Tibial artery (tissue), 4 donors: ENCODE data around the gene RUSC1.

ENCODE experiments used
- DNase-seq, 2 donors: peaks; one replicate each; pipeline ENCODE4 v3.0.0-alpha.2; 2019
- H3K27ac ChIP-seq, 2 donors: fragments of 200-600 bp; sonication (generic) in 1 of 2; 1 replicate in 1 of 2; 2 replicates in 1 of 2; pipeline ENCODE4 v1.5.1; 2018 to 2019; ENCODE audit warnings: mild to moderate bottlenecking in 1 of 2
- H3K27me3 ChIP-seq, 2 donors: fragments of 200-600 bp; sonication (generic) in 1 of 2; one replicate each; pipeline versions ENCODE4 v1.5.1 to v1.6.0; 2016 to 2019
- H3K36me3 ChIP-seq, 3 donors: fragments of 200-600 bp; sonication (generic) in 2 of 3; one replicate each; pipeline ENCODE4 v1.5.1; 2016 to 2019; ENCODE audit warnings: mild to moderate bottlenecking in 2 of 3
- H3K4me1 ChIP-seq, 4 donors: fragments of 200-600 bp; sonication (generic) in 2 of 4; 1 replicate in 3 of 4; 2 replicates in 1 of 4; pipeline ENCODE4 v1.5.1; 2016 to 2019
- H3K4me3 ChIP-seq, 2 donors: fragments of 200-600 bp; sonication (generic) in 1 of 2; 1 replicate in 1 of 2; 2 replicates in 1 of 2; pipeline ENCODE4 v1.5.1; 2018 to 2019; ENCODE audit warnings: mild to moderate bottlenecking in 2 of 2
- H3K9me3 ChIP-seq, 3 donors: fragments of 200-600 bp; sonication (generic) in 1 of 3; one replicate each; pipeline ENCODE4 v1.5.1; 2016 to 2019
- CTCF ChIP-seq, 2 experiments: fragments of 200-600 bp in 1 of 2; fragments of 450-650 bp in 1 of 2; IDR thresholded peaks; one replicate each; pipeline ENCODE4 v1.5.1; 2017 to 2019; ENCODE audit warnings: antibody characterized with exemption in 2 of 2, mild to moderate bottlenecking in 1 of 2, moderate library complexity in 1 of 2
- intact Hi-C: fragments of 100-400 bp; cut with DNase I; formaldehyde crosslinking; loops from one replicate; pipeline ENCODE4 v1.15.0; 2023; ENCODE audit warnings: low total_unique reads

RUSC1 gene

GRCh38 chr1:155334962-155335361, 14.3 kb downstream of the RUSC1 start:
- Histone ChIP-seq H3K4me1 (no peaks in the 10 kb centered on the region), H3K36me3 (peaks cover 49 to 88% (median 70%) of the 10 kb centered on the region in 3 donors), H3K9me3 (no peaks in the 10 kb centered on the region), H3K27me3 (no peaks in the 10 kb centered on the region), H3K4me3 (no peak overlapping the region), H3K27ac (no peak overlapping the region)
- no peak for TF ChIP-seq CTCF (IDR thresholded peaks at IDR 0.05)
- no peak for DNase-seq
- intact Hi-C loops, result no loop called here

DNA sequence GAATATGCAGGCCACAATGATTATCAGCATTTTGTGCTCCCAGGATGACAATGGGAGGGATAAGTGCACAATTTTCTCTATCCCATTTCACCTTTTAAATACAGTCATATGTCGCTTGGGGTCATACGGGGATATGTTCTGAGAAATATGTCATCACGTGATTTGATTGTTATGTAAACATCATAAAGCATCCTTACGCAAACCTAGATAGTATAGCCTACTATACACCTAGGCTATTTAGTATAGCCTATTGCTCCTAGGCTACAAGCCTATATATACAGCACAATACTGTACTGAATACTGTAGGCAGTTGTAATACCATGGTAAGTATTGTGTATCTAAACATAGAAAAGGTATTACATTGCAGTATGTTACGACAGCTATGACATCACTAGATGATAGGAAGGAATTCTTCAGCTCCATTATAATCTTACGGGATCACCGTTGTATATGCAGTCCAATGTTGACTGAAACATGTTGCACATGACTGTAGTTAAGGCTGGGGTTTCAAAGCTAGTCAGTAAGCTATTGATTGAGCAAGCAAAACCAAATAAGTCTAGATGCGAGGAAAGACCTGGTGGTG, 18.9 kb downstream of the RUSC1 start:
- no peaks in the 10 kb centered on the region for H3K9me3 ChIP-seq
- no peaks in the 10 kb centered on the region for H3K4me1 ChIP-seq
- DNase-seq, result no peak
- no peak overlapping the region for H3K27ac ChIP-seq
- intact Hi-C loops, result no loop called here
- H3K36me3 ChIP-seq, result peaks cover 79 to 100% (median 83%) of the 10 kb centered on the region in 3 donors
- no peak for TF ChIP-seq CTCF (IDR thresholded peaks at IDR 0.05)
- no peak overlapping the region for H3K4me3 ChIP-seq
- H3K27me3 ChIP-seq, result no peaks in the 10 kb centered on the region

- intact Hi-C loops, result no loop called here
- no peak for TF ChIP-seq CTCF (IDR thresholded peaks at IDR 0.05)
- no peak for DNase-seq
- Histone ChIP-seq H3K27ac (no peak overlapping the region), H3K4me1 (no peaks in the 10 kb centered on the region), H3K4me3 (no peak overlapping the region), H3K36me3 (peaks cover 86 to 98% (median 96%) of the 10 kb centered on the region in 3 donors), H3K27me3 (no peaks in the 10 kb centered on the region), H3K9me3 (no peaks in the 10 kb centered on the region)
These were observed 22.1 kb downstream of the RUSC1 start for GRCh38 chr1:155342842-155343241.

- TF ChIP-seq CTCF (IDR thresholded peaks at IDR 0.05), result no peak
- Histone ChIP-seq H3K27me3 (no peaks in the 10 kb centered on the region), H3K36me3 (peaks cover 86 to 97% (median 90%) of the 10 kb centered on the region in 3 donors), H3K4me1 (no peaks in the 10 kb centered on the region), H3K4me3 (no peak overlapping the region), H3K9me3 (no peaks in the 10 kb centered on the region), H3K27ac (no peak overlapping the region)
- intact Hi-C loops, result no loop called here
- no peak for DNase-seq
These were observed 31.9 kb downstream of the RUSC1 start for GRCh38 chr1:155352631-155353030.

DNA sequence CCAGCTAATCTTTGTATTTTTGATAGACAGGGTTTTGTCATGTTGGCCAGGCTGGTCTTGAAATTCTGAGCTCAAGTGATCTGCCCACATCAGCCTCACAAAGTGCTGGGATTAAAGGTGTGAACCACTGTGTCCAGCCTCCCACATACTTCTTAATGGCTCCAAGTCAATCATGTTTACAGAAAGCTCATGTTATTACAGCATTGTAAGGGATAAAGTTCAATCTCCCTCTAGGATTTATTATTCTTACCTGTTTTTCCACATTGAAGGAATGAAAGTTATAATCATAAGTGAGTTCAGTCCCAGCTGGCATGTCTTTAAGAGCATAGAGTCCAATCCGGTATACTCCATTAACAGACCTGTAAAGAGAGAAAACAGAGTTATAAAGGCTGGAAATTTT, 39.4 kb downstream of the RUSC1 start:
- no peak for DNase-seq
- no peak overlapping the region for H3K4me3 ChIP-seq
- no peaks in the 10 kb centered on the region for H3K27me3 ChIP-seq
- no peaks in the 10 kb centered on the region for H3K9me3 ChIP-seq
- H3K27ac ChIP-seq, result no peak overlapping the region
- no peak for TF ChIP-seq CTCF (IDR thresholded peaks at IDR 0.05)
- no peaks in the 10 kb centered on the region for H3K4me1 ChIP-seq
- intact Hi-C loops, result no loop called here
- peaks cover 36 to 86% (median 69%) of the 10 kb centered on the region in 3 donors for H3K36me3 ChIP-seq

DNA sequence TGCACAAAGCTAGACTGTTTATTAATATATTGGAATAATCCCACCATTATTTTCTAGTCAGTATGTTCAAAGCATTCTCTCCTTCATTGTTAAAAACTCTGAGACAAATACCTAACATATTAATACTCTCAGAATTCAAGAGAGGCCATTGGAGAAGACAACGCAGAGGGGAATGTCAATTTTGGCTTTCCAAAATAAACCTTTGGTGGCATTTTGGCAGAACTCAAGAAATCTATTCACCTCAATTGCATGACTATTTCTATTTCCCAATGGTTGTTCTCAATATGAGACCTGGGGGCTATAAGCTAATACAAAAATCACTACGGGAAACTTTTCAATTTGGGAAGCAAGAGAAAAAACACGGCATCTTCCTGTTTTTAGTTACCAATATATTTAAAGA, 58.5 kb downstream of the RUSC1 start:
- H3K36me3 ChIP-seq, result peaks cover 15 to 48% (median 46%) of the 10 kb centered on the region in 3 donors
- H3K4me1 ChIP-seq, result peaks cover 0 to 44% (median 26%) of the 10 kb centered on the region in 4 donors
- H3K4me3 ChIP-seq, result peak overlapping the region; percentile 30 to 33
- DNase-seq, result no peak
- H3K9me3 ChIP-seq, result no peaks in the 10 kb centered on the region
- H3K27me3 ChIP-seq, result no peaks in the 10 kb centered on the region
- peak overlapping the region; percentile 36 to 75 for H3K27ac ChIP-seq
- no peak for TF ChIP-seq CTCF (IDR thresholded peaks at IDR 0.05)
- intact Hi-C loops, result no loop called here
